ENCODE data around the gene HNRNPF.

Gene HNRNPF

DNA sequence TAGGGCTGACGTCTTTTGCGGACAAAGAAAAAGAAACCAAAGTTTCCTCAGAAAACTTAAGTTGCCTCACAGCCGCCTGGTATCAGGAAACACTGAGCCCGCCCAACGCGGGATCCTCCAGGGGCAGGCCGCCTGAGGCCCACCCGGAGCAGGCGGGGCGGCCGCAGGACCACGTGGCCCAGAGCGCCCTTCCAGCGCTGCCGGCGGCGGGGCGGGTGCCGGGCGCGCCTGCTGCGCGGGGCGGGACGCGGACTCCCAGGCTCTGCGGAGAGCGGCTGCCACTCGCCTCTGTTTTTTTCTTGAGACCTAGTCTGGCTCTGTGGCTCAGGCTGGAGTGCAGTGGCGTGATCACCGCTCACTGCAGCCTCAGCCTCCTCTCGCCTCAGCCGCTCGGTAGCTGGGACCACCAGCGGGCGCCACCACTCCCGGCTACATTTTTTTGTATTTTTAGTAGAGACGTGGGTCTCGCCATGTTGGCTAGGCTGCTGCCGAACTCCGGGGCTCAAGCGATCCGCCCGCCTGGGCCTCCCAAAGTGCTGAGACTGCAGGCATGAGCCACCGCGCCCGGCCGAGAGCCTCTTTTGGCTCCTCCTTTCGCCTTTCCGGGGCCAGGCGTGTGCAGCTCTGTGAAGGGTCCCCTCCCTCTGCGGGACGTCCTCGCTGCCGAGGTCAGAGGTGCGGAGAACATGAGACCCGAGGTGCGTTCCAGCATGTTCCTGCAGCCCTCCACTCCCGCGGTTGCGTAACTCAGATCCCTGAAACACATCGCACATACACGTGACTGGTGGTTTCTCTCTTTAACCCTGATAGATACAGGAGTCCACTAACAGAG, 11.6 kb upstream of the HNRNPF start:
- Histone ChIP-seq H3K4me3 (ENCODE audit: low read length) (peak overlapping the region; percentile 65), H3K4me1 (ENCODE audit: control insufficient read depth, low read depth, low read length) (peaks cover 5% of the 10 kb centered on the region), H3K9ac (ENCODE audit: low read length) (peak overlapping the region; percentile 73), H3K9me3 (ENCODE audit: control insufficient read depth, low read depth, low read length) (no peaks in the 10 kb centered on the region), H3K36me3 (ENCODE audit: control insufficient read depth, low read depth, low read length) (no peaks in the 10 kb centered on the region), H3K27me3 (ENCODE audit: control insufficient read depth, insufficient read depth, low read length) (peaks cover 9% of the 10 kb centered on the region), H3K27ac (ENCODE audit: low read length) (peak overlapping the region; percentile 49)

DNA sequence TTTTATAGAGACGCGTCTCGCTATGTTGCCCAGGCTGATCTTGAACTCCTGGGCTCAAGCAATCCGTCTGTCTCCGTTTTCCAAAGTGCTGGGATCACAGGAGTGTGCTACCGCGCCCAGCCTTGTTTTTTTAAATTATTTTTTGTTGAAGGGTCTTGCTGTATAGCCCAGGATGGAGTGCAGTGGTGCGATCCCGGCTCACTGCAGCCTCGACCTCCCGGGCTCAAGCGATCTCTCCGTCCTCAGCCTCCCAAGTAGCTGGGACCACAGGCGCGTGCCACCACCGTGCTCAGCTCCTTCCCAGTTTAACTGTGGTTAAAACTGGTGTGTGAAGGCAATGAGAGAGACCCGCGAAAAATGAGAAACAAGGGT, 11.0 kb upstream of the HNRNPF start:
- Histone ChIP-seq H3K27ac (ENCODE audit: low read length) (no peak overlapping the region), H3K27me3 (ENCODE audit: control insufficient read depth, insufficient read depth, low read length) (peaks cover 9% of the 10 kb centered on the region), H3K9me3 (ENCODE audit: control insufficient read depth, low read depth, low read length) (no peaks in the 10 kb centered on the region), H3K9ac (ENCODE audit: low read length) (peak overlapping the region; percentile 73), H3K4me1 (ENCODE audit: control insufficient read depth, low read depth, low read length) (peaks cover 5% of the 10 kb centered on the region), H3K4me3 (ENCODE audit: low read length) (peak overlapping the region; percentile 65), H3K36me3 (ENCODE audit: control insufficient read depth, low read depth, low read length) (no peaks in the 10 kb centered on the region)

DNA sequence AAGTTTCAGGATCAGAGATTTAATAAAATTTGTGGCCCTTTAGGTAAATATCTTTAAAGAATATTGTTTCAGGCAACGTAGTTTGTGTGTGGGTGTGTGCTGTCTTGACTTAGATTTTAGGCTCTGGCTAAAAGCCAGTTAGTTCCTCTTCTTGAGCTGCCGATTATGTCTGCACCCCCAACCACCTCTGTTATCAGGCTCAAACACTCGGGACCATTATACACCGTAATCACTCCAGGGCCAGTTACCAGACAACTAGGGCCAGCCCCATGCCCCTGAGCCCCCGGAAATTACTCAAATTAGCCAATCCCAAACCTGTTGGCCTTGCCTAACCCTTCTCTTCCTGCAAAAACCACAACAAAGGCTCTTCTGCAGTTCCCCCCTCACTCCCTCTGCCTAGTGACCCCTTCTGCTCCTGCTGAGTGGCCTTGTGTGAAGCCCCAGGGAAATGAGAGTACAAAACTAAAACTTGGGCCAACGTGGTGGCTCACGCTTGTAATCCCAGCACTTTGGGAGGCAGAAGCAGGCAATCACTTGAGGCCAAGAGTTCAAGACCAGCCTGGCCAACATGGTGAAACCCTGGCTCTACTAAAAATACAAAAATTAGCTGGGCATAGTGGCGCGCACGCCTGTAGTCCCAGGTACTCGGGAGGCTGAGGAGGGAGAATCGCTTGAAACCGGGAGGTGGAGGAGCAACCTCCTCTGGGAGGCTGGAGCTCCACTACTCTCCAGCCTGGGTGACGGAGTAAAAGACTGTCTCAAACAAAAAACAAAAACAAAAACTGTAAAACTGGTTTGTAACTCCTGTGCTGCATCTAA, 9.2 kb upstream of the HNRNPF start:
- H3K27me3 ChIP-seq (ENCODE audit: control insufficient read depth, insufficient read depth, low read length), result peaks cover 9% of the 10 kb centered on the region
- H3K9ac ChIP-seq (ENCODE audit: low read length), result no peak overlapping the region
- H3K36me3 ChIP-seq (ENCODE audit: control insufficient read depth, low read depth, low read length), result no peaks in the 10 kb centered on the region
- peaks cover 5% of the 10 kb centered on the region for H3K4me1 ChIP-seq (ENCODE audit: control insufficient read depth, low read depth, low read length)
- no peak overlapping the region for H3K4me3 ChIP-seq (ENCODE audit: low read length)
- no peaks in the 10 kb centered on the region for H3K9me3 ChIP-seq (ENCODE audit: control insufficient read depth, low read depth, low read length)
- no peak overlapping the region for H3K27ac ChIP-seq (ENCODE audit: low read length)

DNA sequence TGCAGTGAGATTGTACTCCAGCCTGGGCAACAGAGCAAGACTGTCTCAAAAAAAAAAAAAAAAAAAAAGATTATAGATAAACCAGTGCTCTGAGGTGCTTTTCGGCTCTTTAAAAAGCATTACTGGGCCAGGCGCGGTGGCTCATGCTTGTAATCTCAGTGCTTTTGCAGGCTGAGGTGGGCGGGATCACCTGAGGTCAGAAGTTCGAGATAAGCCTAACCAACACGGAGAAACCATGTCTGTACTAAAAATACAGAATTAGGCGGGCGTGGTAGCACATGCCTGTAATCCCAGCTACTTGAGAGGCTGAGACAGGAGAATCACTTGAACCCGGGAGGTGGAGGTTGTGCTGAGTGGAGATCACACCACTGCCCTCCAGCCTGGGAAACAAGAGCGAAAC, 6.6 kb upstream of the HNRNPF start:
- Histone ChIP-seq H3K4me1 (ENCODE audit: control insufficient read depth, low read depth, low read length) (peaks cover 3% of the 10 kb centered on the region), H3K9me3 (ENCODE audit: control insufficient read depth, low read depth, low read length) (no peaks in the 10 kb centered on the region), H3K4me3 (ENCODE audit: low read length) (no peak overlapping the region), H3K9ac (ENCODE audit: low read length) (no peak overlapping the region), H3K27ac (ENCODE audit: low read length) (no peak overlapping the region), H3K27me3 (ENCODE audit: control insufficient read depth, insufficient read depth, low read length) (no peaks in the 10 kb centered on the region), H3K36me3 (ENCODE audit: control insufficient read depth, low read depth, low read length) (no peaks in the 10 kb centered on the region)

DNA sequence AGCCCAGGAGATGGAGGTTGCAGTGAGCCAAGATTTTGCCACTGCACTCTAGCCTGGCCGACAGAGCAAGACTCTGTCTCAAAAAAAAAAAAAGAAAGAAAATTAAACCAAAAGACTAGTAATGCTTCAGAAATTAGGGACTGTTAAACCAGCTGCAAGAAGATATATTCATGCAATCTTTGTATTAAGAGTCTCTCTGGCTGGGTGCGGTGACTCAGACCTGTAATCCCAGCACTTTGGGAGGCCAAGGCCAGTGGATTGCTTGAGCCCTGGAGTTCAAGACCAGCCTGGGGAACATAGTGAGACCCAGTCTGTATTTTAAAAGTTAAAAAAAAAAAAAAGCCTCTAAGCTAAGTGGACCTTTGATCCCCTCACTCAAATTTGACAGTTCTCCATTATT, 2.5 kb upstream of the HNRNPF start:
- H3K9ac ChIP-seq (ENCODE audit: low read length), result no peak overlapping the region
- H3K27me3 ChIP-seq (ENCODE audit: control insufficient read depth, insufficient read depth, low read length), result no peaks in the 10 kb centered on the region
- no peaks in the 10 kb centered on the region for H3K36me3 ChIP-seq (ENCODE audit: control insufficient read depth, low read depth, low read length)
- H3K9me3 ChIP-seq (ENCODE audit: control insufficient read depth, low read depth, low read length), result no peaks in the 10 kb centered on the region
- no peak overlapping the region for H3K4me3 ChIP-seq (ENCODE audit: low read length)
- no peaks in the 10 kb centered on the region for H3K4me1 ChIP-seq (ENCODE audit: control insufficient read depth, low read depth, low read length)
- no peak overlapping the region for H3K27ac ChIP-seq (ENCODE audit: low read length)

DNA sequence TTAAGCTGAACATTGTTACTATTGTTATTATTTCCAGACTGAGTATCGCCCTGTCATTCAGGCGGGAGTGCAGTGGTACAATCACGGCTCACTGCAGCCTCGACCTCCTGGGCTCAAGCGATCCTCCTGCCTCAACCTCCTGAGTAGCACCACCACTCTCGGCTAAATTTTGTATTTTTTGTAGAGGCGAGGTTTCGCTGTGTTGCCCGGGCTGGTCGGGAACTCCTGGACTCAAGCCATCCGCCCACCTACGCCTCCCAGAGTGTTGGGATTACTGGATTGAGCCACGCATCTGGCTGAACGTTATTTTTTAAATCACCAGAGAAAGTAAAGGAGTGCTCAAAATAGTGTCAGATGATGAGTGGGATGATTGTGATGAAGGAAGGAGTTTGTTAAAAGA, 1.4 kb upstream of the HNRNPF start:
- H3K36me3 ChIP-seq (ENCODE audit: control insufficient read depth, low read depth, low read length), result no peaks in the 10 kb centered on the region
- no peaks in the 10 kb centered on the region for H3K27me3 ChIP-seq (ENCODE audit: control insufficient read depth, insufficient read depth, low read length)
- no peak overlapping the region for H3K27ac ChIP-seq (ENCODE audit: low read length)
- H3K4me1 ChIP-seq (ENCODE audit: control insufficient read depth, low read depth, low read length), result peaks cover 8% of the 10 kb centered on the region
- H3K9ac ChIP-seq (ENCODE audit: low read length), result peak overlapping the region; percentile 98
- H3K9me3 ChIP-seq (ENCODE audit: control insufficient read depth, low read depth, low read length), result no peaks in the 10 kb centered on the region
- H3K4me3 ChIP-seq (ENCODE audit: low read length), result no peak overlapping the region

DNA sequence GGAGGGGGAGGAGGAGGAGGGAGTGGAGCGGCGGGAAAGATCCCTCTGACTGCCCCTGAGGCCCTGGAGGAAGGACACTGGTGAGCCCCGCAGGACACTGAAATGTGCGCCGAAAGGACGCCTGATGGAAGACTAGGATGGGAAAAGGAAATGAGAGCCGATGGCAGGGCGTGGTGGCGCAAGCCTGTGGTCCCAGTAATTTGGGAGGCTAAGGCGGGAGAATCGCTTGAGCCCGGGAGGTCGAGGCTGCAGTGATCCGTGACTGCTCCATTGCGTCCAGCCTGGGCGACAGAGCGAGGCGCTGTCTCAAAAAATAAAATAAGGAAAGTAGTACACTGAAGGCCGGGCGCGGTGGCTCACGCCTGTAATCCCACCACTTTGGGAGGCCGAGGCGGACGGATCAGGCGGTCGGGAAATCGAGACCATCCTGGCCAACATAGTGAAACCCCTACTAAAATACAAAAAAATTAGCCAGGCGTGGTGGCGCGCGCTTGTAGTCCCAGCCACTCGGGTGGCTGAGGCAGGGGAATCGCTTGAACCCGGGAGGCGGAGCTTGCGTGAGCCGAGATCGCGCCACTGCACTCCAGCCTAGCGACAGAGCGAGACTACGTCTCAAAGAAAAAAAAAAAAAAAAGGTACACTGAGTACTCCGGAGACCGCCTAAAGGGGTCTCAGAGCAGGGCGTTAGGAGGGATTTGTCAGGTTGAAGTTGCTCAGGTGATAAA, 561 bp upstream of the HNRNPF start:
- Histone ChIP-seq H3K9ac (ENCODE audit: low read length) (peak overlapping the region; percentile 98), H3K27me3 (ENCODE audit: control insufficient read depth, insufficient read depth, low read length) (no peaks in the 10 kb centered on the region), H3K27ac (ENCODE audit: low read length) (peak overlapping the region; percentile 9), H3K4me1 (ENCODE audit: control insufficient read depth, low read depth, low read length) (peaks cover 13% of the 10 kb centered on the region), H3K36me3 (ENCODE audit: control insufficient read depth, low read depth, low read length) (peaks cover 2% of the 10 kb centered on the region), H3K4me3 (ENCODE audit: low read length) (peak overlapping the region; percentile 78), H3K9me3 (ENCODE audit: control insufficient read depth, low read depth, low read length) (no peaks in the 10 kb centered on the region)

DNA sequence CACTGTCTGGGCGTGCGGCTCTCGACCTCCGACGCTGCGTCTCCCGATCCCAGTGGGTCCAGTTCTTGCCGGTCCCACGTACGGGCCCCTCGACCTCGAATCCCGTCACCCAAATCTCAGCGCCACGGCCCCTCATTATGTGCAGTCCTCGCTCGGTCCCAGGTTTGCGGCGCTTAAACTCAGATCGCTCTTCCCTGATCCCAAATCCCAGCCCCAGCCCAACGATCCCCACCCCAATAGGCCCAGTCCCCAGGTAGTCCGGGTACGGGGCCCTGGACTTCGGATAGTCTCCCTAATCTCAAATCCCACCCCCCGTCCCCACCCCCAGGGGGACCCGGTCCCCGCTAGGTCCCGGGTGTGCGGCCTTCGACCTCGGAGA, 666 bp downstream of the HNRNPF start:
- Histone ChIP-seq H3K9ac (ENCODE audit: low read length) (peak overlapping the region; percentile 98), H3K27ac (ENCODE audit: low read length) (peak overlapping the region; percentile 90), H3K27me3 (ENCODE audit: control insufficient read depth, insufficient read depth, low read length) (no peaks in the 10 kb centered on the region), H3K4me1 (ENCODE audit: control insufficient read depth, low read depth, low read length) (peaks cover 24% of the 10 kb centered on the region), H3K4me3 (ENCODE audit: low read length) (peak overlapping the region; percentile 78), H3K9me3 (ENCODE audit: control insufficient read depth, low read depth, low read length) (no peaks in the 10 kb centered on the region), H3K36me3 (ENCODE audit: control insufficient read depth, low read depth, low read length) (peaks cover 5% of the 10 kb centered on the region)

DNA sequence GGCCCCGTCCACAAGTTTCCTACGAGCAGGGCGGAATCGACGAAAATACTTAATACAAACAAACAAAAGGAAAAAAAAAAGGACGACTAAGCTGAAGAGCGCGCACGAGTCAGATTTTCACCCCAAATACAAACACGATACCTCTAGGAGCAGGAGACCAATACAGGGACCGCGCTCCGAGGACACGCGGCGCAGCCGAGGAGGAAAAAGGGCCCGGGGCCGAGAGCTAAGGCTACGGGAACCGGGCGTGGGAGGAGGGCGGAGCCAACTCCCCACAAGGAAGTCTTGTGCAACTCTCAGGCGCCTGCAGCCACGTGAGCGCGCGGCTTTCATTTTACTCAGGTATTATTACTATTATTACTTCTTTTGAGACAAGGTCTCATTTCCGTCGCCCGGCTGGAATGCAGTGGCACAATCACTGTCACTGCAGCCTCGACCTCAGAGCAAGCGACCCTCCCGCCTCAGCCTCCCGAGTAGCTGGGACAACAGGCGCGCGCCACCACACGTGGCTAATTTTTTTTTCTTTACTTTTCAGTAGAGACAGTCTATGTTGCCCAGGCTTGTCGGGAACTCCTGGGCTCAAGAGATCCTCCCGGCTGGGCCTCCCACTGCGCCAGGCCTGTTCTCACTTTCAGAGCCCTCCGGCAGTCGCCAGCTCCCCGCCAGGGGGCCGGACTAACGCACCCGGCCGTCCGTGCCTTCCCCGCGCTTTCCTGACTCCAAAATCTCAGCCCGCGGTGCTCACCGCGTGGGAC, 1.2 kb downstream of the HNRNPF start:
- no peaks in the 10 kb centered on the region for H3K9me3 ChIP-seq (ENCODE audit: control insufficient read depth, low read depth, low read length)
- peaks cover 7% of the 10 kb centered on the region for H3K36me3 ChIP-seq (ENCODE audit: control insufficient read depth, low read depth, low read length)
- H3K27me3 ChIP-seq (ENCODE audit: control insufficient read depth, insufficient read depth, low read length), result no peaks in the 10 kb centered on the region
- H3K4me3 ChIP-seq (ENCODE audit: low read length), result peak overlapping the region; percentile 78
- H3K27ac ChIP-seq (ENCODE audit: low read length), result peak overlapping the region; percentile 93
- peak overlapping the region; percentile 98 for H3K9ac ChIP-seq (ENCODE audit: low read length)
- peaks cover 29% of the 10 kb centered on the region for H3K4me1 ChIP-seq (ENCODE audit: control insufficient read depth, low read depth, low read length)

DNA sequence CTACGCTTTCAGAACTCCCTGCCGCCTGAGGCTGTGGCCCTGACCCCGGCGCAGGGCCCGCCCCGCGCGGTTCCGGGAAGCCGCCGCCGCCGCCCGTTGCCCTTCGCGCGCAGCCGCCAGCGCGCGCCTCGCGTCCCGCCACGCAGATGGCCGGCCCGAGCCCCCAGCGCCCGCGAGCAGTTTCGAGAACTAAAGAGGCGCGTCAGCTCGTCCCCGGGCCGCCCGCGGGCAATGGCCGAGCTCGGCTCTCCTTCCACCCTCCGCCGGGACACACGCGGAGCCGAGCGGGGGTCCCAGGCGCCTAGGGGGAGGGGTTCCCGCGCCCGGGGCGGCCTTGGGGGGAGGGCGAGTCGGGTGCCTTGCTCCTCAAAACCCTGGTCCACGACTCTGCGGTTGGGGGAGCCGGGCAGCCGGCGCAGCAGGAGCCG, 1.8 kb downstream of the HNRNPF start:
- Histone ChIP-seq H3K9me3 (ENCODE audit: control insufficient read depth, low read depth, low read length) (no peaks in the 10 kb centered on the region), H3K9ac (ENCODE audit: low read length) (peak overlapping the region; percentile 98), H3K27ac (ENCODE audit: low read length) (peak overlapping the region; percentile 93), H3K27me3 (ENCODE audit: control insufficient read depth, insufficient read depth, low read length) (no peaks in the 10 kb centered on the region), H3K36me3 (ENCODE audit: control insufficient read depth, low read depth, low read length) (peaks cover 7% of the 10 kb centered on the region), H3K4me1 (ENCODE audit: control insufficient read depth, low read depth, low read length) (peaks cover 35% of the 10 kb centered on the region), H3K4me3 (ENCODE audit: low read length) (peak overlapping the region; percentile 78)

DNA sequence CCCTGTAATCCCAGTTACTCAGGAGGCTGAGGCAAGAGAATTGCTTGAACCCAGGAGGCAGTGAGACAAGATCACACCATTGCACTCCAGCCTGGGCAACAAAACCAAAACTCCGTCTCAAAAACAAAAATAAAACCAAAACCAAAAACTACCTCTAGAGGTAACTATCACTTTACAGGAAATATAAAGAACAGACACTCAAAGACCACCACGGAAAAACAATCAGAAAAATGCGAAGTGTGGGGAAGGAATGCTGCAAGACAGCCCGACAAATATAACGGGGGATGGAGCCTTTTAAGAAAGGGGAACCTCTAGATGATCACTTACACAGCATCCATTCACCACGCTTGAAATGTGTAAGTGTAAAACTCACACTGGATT, 4.3 kb downstream of the HNRNPF start:
- H3K36me3 ChIP-seq (ENCODE audit: control insufficient read depth, low read depth, low read length), result peaks cover 9% of the 10 kb centered on the region
- H3K9ac ChIP-seq (ENCODE audit: low read length), result no peak overlapping the region
- peak overlapping the region; percentile 16 for H3K27ac ChIP-seq (ENCODE audit: low read length)
- peaks cover 49% of the 10 kb centered on the region for H3K4me1 ChIP-seq (ENCODE audit: control insufficient read depth, low read depth, low read length)
- H3K27me3 ChIP-seq (ENCODE audit: control insufficient read depth, insufficient read depth, low read length), result no peaks in the 10 kb centered on the region
- H3K4me3 ChIP-seq (ENCODE audit: low read length), result peak overlapping the region; percentile 21
- H3K9me3 ChIP-seq (ENCODE audit: control insufficient read depth, low read depth, low read length), result no peaks in the 10 kb centered on the region

All from iPS-18a (cell line).